H9 (cell line): ENCODE results near the gene KCNG2. TPM values are rescaled to one million over a fixed set of nuclear protein-coding genes. Genes with fewer than 3 reads are reported as not detected.

Source experiments
- DNase-seq: peaks from one replicate; pipeline ENCODE4 v3.0.0-alpha.2; 2017
- H2AFZ ChIP-seq: one replicate; pipeline ENCODE4 v1.6.1; 2013; ENCODE audit warnings: mild to moderate bottlenecking, low read length, control low read depth, moderate library complexity
- H2AK5ac ChIP-seq: 2 replicates; pipeline ENCODE4 v1.6.1; 2013; ENCODE audit warnings: low read length, control low read depth, mixed read lengths; ENCODE audit not compliant: insufficient read length
- H2BK120ac ChIP-seq: one replicate; pipeline ENCODE4 v1.6.1; 2013; ENCODE audit warnings: low read depth, mild to moderate bottlenecking, low read length, control low read depth, inconsistent platforms; ENCODE audit not compliant: poor library complexity, severe bottlenecking
- H2BK12ac ChIP-seq: 2 replicates; pipeline ENCODE4 v1.6.1; 2013; ENCODE audit warnings: low read length, control low read depth, mixed read lengths, low read depth; ENCODE audit not compliant: insufficient read length
- H2BK15ac ChIP-seq: 2 replicates; pipeline ENCODE4 v1.6.1; 2013; ENCODE audit warnings: low read depth, low read length, control low read depth
- H2BK20ac ChIP-seq: one replicate; pipeline ENCODE4 v1.6.1; 2013; ENCODE audit warnings: low read depth, mild to moderate bottlenecking, low read length, control low read depth, inconsistent platforms; ENCODE audit not compliant: poor library complexity, severe bottlenecking
- H2BK5ac ChIP-seq: 2 replicates; pipeline ENCODE4 v1.6.1; 2013; ENCODE audit warnings: low read length, control low read depth, mixed read lengths; ENCODE audit not compliant: insufficient read length
- H3K14ac ChIP-seq: 2 replicates; pipeline ENCODE4 v1.6.1; 2013; ENCODE audit warnings: low read length, control low read depth; ENCODE audit not compliant: insufficient read depth
- H3K18ac ChIP-seq: 2 replicates; pipeline ENCODE4 v1.6.1; 2013; ENCODE audit warnings: low read depth, mild to moderate bottlenecking, mixed read lengths, low read length, control low read depth; ENCODE audit not compliant: insufficient read length
- H3K23ac ChIP-seq: 2 replicates; pipeline ENCODE4 v1.6.1; 2013; ENCODE audit warnings: low read length, control low read depth, mixed read lengths, low read depth; ENCODE audit not compliant: insufficient read length
- H3K23me2 ChIP-seq: 2 replicates; pipeline ENCODE4 v1.6.1; 2013; ENCODE audit warnings: low read depth, mild to moderate bottlenecking, mixed read lengths, low read length, control low read depth; ENCODE audit not compliant: insufficient read length, poor library complexity, severe bottlenecking
- H3K27ac ChIP-seq: 2 replicates; pipeline ENCODE4 v1.5.1; 2013; ENCODE audit warnings: low read length, control low read depth, mixed read lengths, low read depth; ENCODE audit not compliant: insufficient read length
- H3K27me3 ChIP-seq: 2 replicates; pipeline ENCODE4 v1.6.1; 2013; ENCODE audit warnings: low read length, control low read depth, inconsistent platforms; ENCODE audit not compliant: insufficient read depth
- H3K4ac ChIP-seq: 2 replicates; pipeline ENCODE4 v1.6.1; 2013; ENCODE audit warnings: low read depth, mild to moderate bottlenecking, control low read depth, inconsistent platforms, low read length, moderate library complexity
- H3K4me1 ChIP-seq: 2 replicates; pipeline ENCODE4 v1.6.1; 2013; ENCODE audit warnings: low read length, control low read depth, inconsistent platforms; ENCODE audit not compliant: insufficient read depth
- H3K4me2 ChIP-seq: 2 replicates; pipeline ENCODE4 v1.6.1; 2013; ENCODE audit warnings: low read length, control low read depth, mixed read lengths; ENCODE audit not compliant: insufficient read length, insufficient read depth
- H3K56ac ChIP-seq: 2 replicates; pipeline ENCODE4 v1.6.1; 2013; ENCODE audit warnings: low read depth, mild to moderate bottlenecking, mixed read lengths, low read length, control low read depth; ENCODE audit not compliant: insufficient read length
- H3K79me1 ChIP-seq: 2 replicates; pipeline ENCODE4 v1.6.1; 2013; ENCODE audit warnings: low read depth, mild to moderate bottlenecking, moderate library complexity, low read length, control low read depth, inconsistent platforms; ENCODE audit not compliant: insufficient read depth, poor library complexity, severe bottlenecking
- H3K79me2 ChIP-seq: 2 replicates; pipeline ENCODE4 v1.6.1; 2013; ENCODE audit warnings: low read length, control low read depth, inconsistent platforms; ENCODE audit not compliant: insufficient read depth
- H3K9ac ChIP-seq: 2 replicates; pipeline ENCODE4 v1.6.1; 2013; ENCODE audit warnings: low read length, control low read depth, mixed read lengths; ENCODE audit not compliant: insufficient read length; ENCODE audit errors: extremely low read depth
- H3K9me3 ChIP-seq: one replicate; pipeline ENCODE4 v1.6.1; 2013; ENCODE audit warnings: low read depth, low read length, inconsistent platforms; ENCODE audit not compliant: control insufficient read depth
- H3T11ph ChIP-seq: one replicate; pipeline ENCODE4 v1.6.1; 2013; ENCODE audit warnings: mild to moderate bottlenecking, low read length, control low read depth, inconsistent platforms
- H4K20me1 ChIP-seq: one replicate; pipeline ENCODE4 v1.6.1; 2013; ENCODE audit not compliant: control insufficient read depth, insufficient read length, insufficient read depth
- H4K5ac ChIP-seq: 2 replicates; pipeline ENCODE4 v1.6.1; 2013; ENCODE audit warnings: low read depth, mild to moderate bottlenecking, mixed read lengths, low read length, control low read depth; ENCODE audit not compliant: insufficient read length
- H4K8ac ChIP-seq: replicated peaks from 2 replicates; pipeline ENCODE4 v1.6.1; 2013; ENCODE audit warnings: low read length, control low read depth, mixed read lengths, low read depth; ENCODE audit not compliant: insufficient read length
- H4K91ac ChIP-seq: 2 replicates; pipeline ENCODE4 v1.6.1; 2013; ENCODE audit warnings: low read depth, mild to moderate bottlenecking, moderate library complexity, mixed read lengths, low read length, control low read depth; ENCODE audit not compliant: insufficient read length
- H3K27ac Mint-ChIP-seq, 3 experiments: 2 replicates in 2 of 3; 3 replicates in 1 of 3; pipeline ENCODE4 v1.8.0; 2020 to 2021; ENCODE audit warnings: mixed read lengths in 3 of 3, mild to moderate bottlenecking in 1 of 3, moderate library complexity in 1 of 3
- H3K27me3 Mint-ChIP-seq: 2 replicates; pipeline ENCODE4 v1.8.0; 2021; ENCODE audit warnings: low read depth, mild to moderate bottlenecking, moderate library complexity, mixed read lengths
- H3K36me3 Mint-ChIP-seq, 3 experiments: 2 replicates in 2 of 3; 3 replicates in 1 of 3; pipeline ENCODE4 v1.8.0; 2020 to 2021; ENCODE audit warnings: low read depth in 3 of 3, mixed read lengths in 3 of 3; ENCODE audit not compliant: insufficient read depth in 1 of 3
- H3K4me1 Mint-ChIP-seq, 2 experiments: 2 replicates each; pipeline ENCODE4 v1.8.0; 2020; ENCODE audit warnings: mixed read lengths in 2 of 2
- H3K4me3 Mint-ChIP-seq, 2 experiments: 2 replicates in 1 of 2; 3 replicates in 1 of 2; pipeline ENCODE4 v1.8.0; 2020 to 2021; ENCODE audit warnings: mild to moderate bottlenecking in 2 of 2, mixed read lengths in 2 of 2, moderate library complexity in 1 of 2
- H3K9me3 Mint-ChIP-seq, 2 experiments: 2 replicates in 1 of 2; 3 replicates in 1 of 2; pipeline ENCODE4 v1.8.0; 2020; ENCODE audit warnings: mild to moderate bottlenecking in 2 of 2, mixed read lengths in 2 of 2, moderate library complexity in 1 of 2
- CTCF ChIP-seq: fragments of 200-600 bp; sonication (generic); conservative IDR thresholded peaks from 3 replicates; pipeline ENCODE4 v1.8.0; 2021; ENCODE audit warnings: antibody characterized with exemption, mild to moderate bottlenecking
- WGBS: extraction: QIAGEN DNeasy Blood & Tissue Kit; methylation state at CpG from one replicate; pipeline ENCODE4 v1.1.7; 2013; ENCODE audit warnings: missing lambda C conversion rate, low lambda C conversion rate, mixed read lengths; ENCODE audit not compliant: insufficient read length; ENCODE audit errors: extremely low coverage; 5-methylcytosine and 5-hydroxymethylcytosine counted together
- total RNA-seq: library from RNA; stranded (reverse); gene quantifications from 2 replicates; pipeline ENCODE4 v1.2.1, GENCODE V29; 2021

Gene KCNG2
- total RNA-seq, 1 experiment from 2014 or later = 0.15 TPM

GRCh38 chr18:79768745-79769144, 29.0 kb upstream of the KCNG2 start:
- no peaks in the 10 kb centered on the region for H3K79me1 ChIP-seq
- no peak overlapping the region for H3K27ac Mint-ChIP-seq
- H2AK5ac ChIP-seq = no peak overlapping the region
- DNase-seq = no peak
- H4K91ac ChIP-seq = no peak overlapping the region
- no peaks in the 10 kb centered on the region for H3K9me3 ChIP-seq
- H3K56ac ChIP-seq = no peak overlapping the region
- no peaks in the 10 kb centered on the region for H3K79me2 ChIP-seq
- no peak overlapping the region for H3K4me2 ChIP-seq
- no peak overlapping the region for H4K8ac ChIP-seq
- H3K14ac ChIP-seq = no peak overlapping the region
- H3K4ac ChIP-seq = no peak overlapping the region
- H2AFZ ChIP-seq = no peak overlapping the region
- H4K20me1 ChIP-seq = no peaks in the 10 kb centered on the region
- H3T11ph ChIP-seq = no peak overlapping the region
- no peak overlapping the region for H2BK5ac ChIP-seq
- H3K23me2 ChIP-seq = no peaks in the 10 kb centered on the region
- H3K36me3 Mint-ChIP-seq = peaks cover 0 to 2% (median 2%) of the 10 kb centered on the region in 3 experiments; a peak in 2 of 7 replicates
- H3K9ac ChIP-seq = no peak overlapping the region
- H4K5ac ChIP-seq = no peak overlapping the region
- no CpG with 5 or more reads among the region's 3 CpGs for WGBS
- no peak for TF ChIP-seq CTCF
- H3K9me3 Mint-ChIP-seq = peaks cover 19 to 27% of the 10 kb centered on the region in 2 experiments
- no peak overlapping the region for H3K18ac ChIP-seq
- no peak overlapping the region for H2BK120ac ChIP-seq
- H3K27me3 Mint-ChIP-seq = peaks cover 27% of the 10 kb centered on the region
- no peaks in the 10 kb centered on the region for H3K27me3 ChIP-seq
- no peak overlapping the region for H2BK12ac ChIP-seq
- H3K4me1 ChIP-seq = no peaks in the 10 kb centered on the region
- no peaks in the 10 kb centered on the region for H3K4me1 Mint-ChIP-seq
- H3K23ac ChIP-seq = no peak overlapping the region
- H3K4me3 Mint-ChIP-seq = no peak overlapping the region
- no peak overlapping the region for H2BK15ac ChIP-seq
- H2BK20ac ChIP-seq = no peak overlapping the region
- H3K27ac ChIP-seq = no peak overlapping the region
